DND-41 (cell line): ENCODE measurements around the gene SNRNP70.
"Not testable (repeated sequence)": the region's sequence is repeated elsewhere in the genome, so short reads cannot be mapped to it uniquely, and the experiment has no call there.

Experiments
- ATAC-seq: fragments of 200-7000 bp; cut with Tn5 transposase; 3 replicates; pipeline ENCODE4 v1.9.1; 2021; ENCODE audit warnings: low read depth; ENCODE audit not compliant: insufficient read depth
- DNase-seq: peaks from one replicate; pipeline ENCODE4 v3.0.0-alpha.2; 2020
- H2AFZ ChIP-seq: 2 replicates; pipeline ENCODE4 v1.6.0; 2012; ENCODE audit warnings: low read depth, low read length
- H3K27ac ChIP-seq: 2 replicates; pipeline ENCODE4 v1.5.1; 2012; ENCODE audit warnings: low read length, inconsistent platforms
- H3K27me3 ChIP-seq: fragments of 200-600 bp; sonication (generic); 2 replicates; pipeline ENCODE4 v1.6.0; 2012; ENCODE audit warnings: low read length, mild to moderate bottlenecking, inconsistent platforms; ENCODE audit not compliant: insufficient read depth, poor library complexity
- H3K36me3 ChIP-seq: 2 replicates; pipeline ENCODE4 v1.5.1; 2012; ENCODE audit warnings: low read length, inconsistent platforms; ENCODE audit not compliant: insufficient read depth
- H3K4me1 ChIP-seq: 2 replicates; pipeline ENCODE4 v1.5.1; 2012; ENCODE audit warnings: mild to moderate bottlenecking, low read length; ENCODE audit not compliant: insufficient read depth
- H3K4me2 ChIP-seq: 2 replicates; pipeline ENCODE4 v1.6.0; 2012; ENCODE audit warnings: mild to moderate bottlenecking, moderate library complexity, low read length, inconsistent platforms; ENCODE audit not compliant: insufficient read depth
- H3K4me3 ChIP-seq, 2 experiments: fragments of 200-600 bp in 1 of 2; shearing (Covaris generic) in 1 of 2; 2 replicates each; pipeline ENCODE4 v1.5.1; 2012 to 2016; ENCODE audit warnings: inconsistent platforms in 2 of 2, low read length in 2 of 2, mild to moderate bottlenecking in 2 of 2, low read depth in 1 of 2, moderate library complexity in 1 of 2
- H3K79me2 ChIP-seq: 2 replicates; pipeline ENCODE4 v1.6.0; 2012; ENCODE audit warnings: low read length, inconsistent platforms; ENCODE audit not compliant: insufficient read depth
- H3K9ac ChIP-seq: 2 replicates; pipeline ENCODE4 v1.6.0; 2012; ENCODE audit warnings: low read depth, mild to moderate bottlenecking, inconsistent platforms, low read length, moderate library complexity
- H3K9me3 ChIP-seq: 2 replicates; pipeline ENCODE4 v1.5.1; 2012; ENCODE audit warnings: low read length, moderate library complexity, mild to moderate bottlenecking, inconsistent platforms; ENCODE audit not compliant: insufficient read depth, severe bottlenecking
- H4K20me1 ChIP-seq: 2 replicates; pipeline ENCODE4 v1.6.0; 2012; ENCODE audit warnings: low read length; ENCODE audit not compliant: insufficient read depth
- CTCF ChIP-seq: IDR thresholded peaks from 2 replicates; pipeline ENCODE4 v1.5.1; 2012; ENCODE audit warnings: borderline replicate concordance, low read length, moderate library complexity, mild to moderate bottlenecking; ENCODE audit not compliant: poor library complexity, severe bottlenecking; ENCODE audit errors: extremely low read depth
- EZH2 ChIP-seq: IDR thresholded peaks from 3 replicates; pipeline ENCODE4 v1.6.1; 2012; ENCODE audit warnings: borderline replicate concordance, low read depth, mild to moderate bottlenecking, moderate library complexity, low read length, inconsistent platforms; ENCODE audit not compliant: severe bottlenecking

Gene SNRNP70

DNA sequence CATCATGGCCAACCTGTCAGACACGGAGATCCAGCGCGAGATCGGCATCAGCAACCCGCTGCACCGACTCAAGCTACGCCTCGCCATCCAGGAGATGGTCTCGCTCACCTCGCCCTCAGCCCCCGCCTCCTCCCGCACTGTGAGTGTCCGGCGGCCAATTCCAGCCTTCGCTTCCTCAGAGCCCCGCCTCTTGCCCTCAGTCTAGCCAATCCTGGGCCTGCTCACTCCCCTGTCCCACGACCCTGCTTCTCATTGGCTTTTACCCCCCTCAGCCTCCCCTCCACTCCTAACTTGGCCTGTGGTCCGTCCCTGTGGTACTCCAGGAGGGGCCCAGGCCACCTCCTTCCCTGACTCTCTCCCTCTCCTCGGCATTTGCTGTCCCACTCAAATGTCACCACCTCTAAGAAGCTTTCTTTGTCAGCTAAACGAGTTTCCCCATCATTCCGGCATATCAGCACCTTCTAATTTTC, 57.6 kb downstream of the SNRNP70 start:
- Histone ChIP-seq H3K9ac (no peak overlapping the region), H3K79me2 (no peaks in the 10 kb centered on the region), H3K27ac (no peak overlapping the region), H3K4me2 (no peak overlapping the region), H3K9me3 (no peaks in the 10 kb centered on the region), H3K4me3 (no peak overlapping the region), H2AFZ (no peak overlapping the region), H3K36me3 (peaks cover 11% of the 10 kb centered on the region; the same call in 1 of the 2 replicates), H3K4me1 (peaks cover 4% of the 10 kb centered on the region), H3K27me3 (no peaks in the 10 kb centered on the region), H4K20me1 (no peaks in the 10 kb centered on the region; the same call in 1 of the 2 replicates)
- ATAC-seq = 0 out of 3 replicates have a peak, but pooled peaks have one; percentile 26
- DNase-seq = no peak
- TF ChIP-seq CTCF (no peak), EZH2 (no peak)

DNA sequence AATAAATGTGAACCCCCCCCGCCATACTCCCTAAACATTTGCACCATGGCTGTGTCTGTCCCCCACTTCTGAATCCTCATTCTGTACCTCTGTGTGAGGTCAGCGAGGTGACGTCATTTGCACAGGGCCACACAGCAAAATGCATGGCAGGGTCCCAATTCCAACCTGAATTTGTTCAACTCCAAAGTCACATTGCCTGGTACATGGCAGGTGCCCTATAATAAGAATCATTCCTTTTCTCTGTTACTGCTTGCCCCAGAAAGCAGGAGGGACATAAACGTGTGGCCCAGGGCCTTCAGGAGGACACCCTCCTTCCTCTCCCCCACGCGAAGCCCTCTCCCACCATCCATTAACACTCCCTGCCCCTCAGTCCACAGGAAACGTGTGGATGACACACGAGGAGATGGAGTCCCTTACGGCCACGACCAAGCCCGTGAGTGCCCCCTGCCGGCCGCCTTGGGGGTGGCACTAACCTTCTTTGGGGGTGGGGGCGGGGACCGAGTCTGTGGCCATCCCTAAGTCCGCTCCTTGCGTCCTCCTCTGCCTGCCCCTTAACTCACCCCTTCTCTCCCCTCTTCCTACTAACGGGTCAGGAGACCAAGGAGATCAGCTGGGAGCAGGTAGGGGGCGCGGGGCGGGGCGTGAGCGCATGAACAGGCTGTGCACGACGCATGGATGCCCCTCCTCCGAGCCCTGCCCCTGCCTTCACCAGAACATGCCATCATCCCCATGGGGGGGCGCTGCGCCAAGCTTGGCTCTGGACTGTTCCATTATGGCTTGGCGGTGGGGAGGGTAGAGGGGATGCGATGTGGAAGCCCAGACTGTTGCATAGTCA, 60.5 kb downstream of the SNRNP70 start:
- Histone ChIP-seq H3K27me3 (no peaks in the 10 kb centered on the region), H3K4me2 (no peak overlapping the region), H3K4me1 (peaks cover 18% of the 10 kb centered on the region), H3K36me3 (peaks cover 11% of the 10 kb centered on the region; the same call in 1 of the 2 replicates), H3K79me2 (no peaks in the 10 kb centered on the region), H3K27ac (peak overlapping the region; percentile 49), H4K20me1 (peaks cover 2% of the 10 kb centered on the region; the same call in 1 of the 2 replicates), H2AFZ (peak overlapping the region; percentile 68), H3K9me3 (no peaks in the 10 kb centered on the region), H3K4me3 (no peak overlapping the region), H3K9ac (no peak overlapping the region)
- peak; percentile 87 for TF ChIP-seq CTCF
- no peak for TF ChIP-seq EZH2
- DNase-seq = peak; percentile 68
- peak; percentile 69 for ATAC-seq

DNA sequence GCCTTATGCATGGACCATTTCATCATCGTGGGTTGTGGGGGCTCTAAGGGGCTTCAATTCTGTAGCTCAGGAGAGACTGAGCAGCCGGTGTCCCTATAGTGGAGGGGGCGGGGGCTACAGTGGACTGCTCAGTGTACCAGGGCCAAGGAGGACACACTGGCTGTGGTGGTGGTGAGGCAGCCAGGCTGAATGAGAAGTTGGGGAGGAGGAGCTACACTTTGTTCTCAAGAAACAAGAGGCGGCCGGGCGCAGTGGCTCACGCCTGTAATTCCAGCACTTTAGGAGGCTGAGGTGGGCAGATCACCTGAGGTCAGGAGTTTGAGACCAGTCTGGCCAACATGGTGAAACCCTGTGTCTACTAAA, 61.1 kb downstream of the SNRNP70 start:
- not testable (repeated sequence) for H3K4me2 ChIP-seq, H4K20me1 ChIP-seq, H2AFZ ChIP-seq, DNase-seq, H3K9me3 ChIP-seq, H3K4me3 ChIP-seq, H3K27ac ChIP-seq, H3K79me2 ChIP-seq, ATAC-seq, H3K9ac ChIP-seq, H3K27me3 ChIP-seq
- peaks cover 11% of the 10 kb centered on the region; the same call in 1 of the 2 replicates for H3K36me3 ChIP-seq
- H3K4me1 ChIP-seq = peaks cover 18% of the 10 kb centered on the region

- TF ChIP-seq CTCF = no peak
- TF ChIP-seq EZH2 = no peak
- no peak overlapping the region for H3K4me3 ChIP-seq
- H3K36me3 ChIP-seq = 0 out of 2 replicates have a peak, but pooled peaks cover 5% of the 10 kb centered on the region
- H3K9ac ChIP-seq = no peak overlapping the region
- H3K4me1 ChIP-seq = peaks cover 18% of the 10 kb centered on the region
- ATAC-seq (no peak), DNase-seq (no peak)
- H2AFZ ChIP-seq = no peak overlapping the region
- no peak overlapping the region for H3K27ac ChIP-seq
- H3K79me2 ChIP-seq = no peaks in the 10 kb centered on the region
- H4K20me1 ChIP-seq = peaks cover 2% of the 10 kb centered on the region; the same call in 1 of the 2 replicates
- no peak overlapping the region for H3K4me2 ChIP-seq
- no peaks in the 10 kb centered on the region for H3K9me3 ChIP-seq
- no peaks in the 10 kb centered on the region for H3K27me3 ChIP-seq
These were observed 62.9 kb downstream of the SNRNP70 start for GRCh38 chr19:49148044-49148682.
